A673 (cell line): ENCODE data around the gene CENPO.

Experiments
- EZH2 ChIP-seq: fragments of 200-600 bp; sonication (generic); IDR thresholded peaks from 2 replicates; pipeline ENCODE4 v1.6.1; 2017; ENCODE audit warnings: borderline replicate concordance, low read depth, mild to moderate bottlenecking, mixed read lengths, antibody characterized with exemption, low read length; ENCODE audit not compliant: poor library complexity, severe bottlenecking
- TF ChIP-seq, protein P1 (sequence below): fragments of 300-800, 200-600 bp; sonication (generic); conservative IDR thresholded peaks from 2 replicates; pipeline ENCODE4 v1.5.1; 2017; ENCODE audit warnings: low read depth, mild to moderate bottlenecking, antibody characterized with exemption, low read length, moderate library complexity, mixed read lengths

DNA sequence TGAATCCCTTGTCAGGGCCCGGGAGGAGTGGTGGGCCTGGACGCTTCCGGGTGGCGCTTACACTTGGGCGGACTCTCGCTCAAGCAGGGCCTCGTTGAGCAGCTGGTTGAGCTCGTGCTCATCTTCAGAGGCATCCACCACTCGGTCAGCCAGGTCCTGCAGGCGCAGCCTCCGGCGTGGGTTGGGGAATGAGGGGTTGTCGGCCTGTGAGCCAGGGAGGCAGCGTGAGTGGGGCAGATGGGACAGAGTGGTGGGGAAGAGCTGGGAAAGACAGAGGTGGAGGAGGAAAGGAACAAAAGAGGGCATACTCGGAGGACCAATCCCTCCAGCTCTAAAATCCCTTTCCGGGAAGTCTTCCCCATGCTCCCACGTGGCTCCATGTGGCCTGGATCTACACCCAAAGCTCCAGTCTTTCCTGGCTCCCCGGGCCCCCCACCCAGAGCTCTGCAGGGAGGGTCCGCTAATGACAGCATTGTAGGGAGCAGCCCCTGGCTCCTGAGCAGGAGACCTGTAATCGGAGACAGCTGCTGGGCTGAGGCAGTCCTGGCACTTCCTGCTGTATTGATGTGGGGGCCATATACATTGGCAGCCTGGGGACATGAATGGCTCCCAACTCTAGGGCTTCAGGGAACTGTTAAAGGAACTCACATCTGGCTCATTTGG, 41.6 kb downstream of the CENPO start:
- TF ChIP-seq, protein P1, sequence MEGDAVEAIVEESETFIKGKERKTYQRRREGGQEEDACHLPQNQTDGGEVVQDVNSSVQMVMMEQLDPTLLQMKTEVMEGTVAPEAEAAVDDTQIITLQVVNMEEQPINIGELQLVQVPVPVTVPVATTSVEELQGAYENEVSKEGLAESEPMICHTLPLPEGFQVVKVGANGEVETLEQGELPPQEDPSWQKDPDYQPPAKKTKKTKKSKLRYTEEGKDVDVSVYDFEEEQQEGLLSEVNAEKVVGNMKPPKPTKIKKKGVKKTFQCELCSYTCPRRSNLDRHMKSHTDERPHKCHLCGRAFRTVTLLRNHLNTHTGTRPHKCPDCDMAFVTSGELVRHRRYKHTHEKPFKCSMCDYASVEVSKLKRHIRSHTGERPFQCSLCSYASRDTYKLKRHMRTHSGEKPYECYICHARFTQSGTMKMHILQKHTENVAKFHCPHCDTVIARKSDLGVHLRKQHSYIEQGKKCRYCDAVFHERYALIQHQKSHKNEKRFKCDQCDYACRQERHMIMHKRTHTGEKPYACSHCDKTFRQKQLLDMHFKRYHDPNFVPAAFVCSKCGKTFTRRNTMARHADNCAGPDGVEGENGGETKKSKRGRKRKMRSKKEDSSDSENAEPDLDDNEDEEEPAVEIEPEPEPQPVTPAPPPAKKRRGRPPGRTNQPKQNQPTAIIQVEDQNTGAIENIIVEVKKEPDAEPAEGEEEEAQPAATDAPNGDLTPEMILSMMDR: no peak
- TF ChIP-seq EZH2: no peak
